ENCODE measurements around the gene SLC22A8. TPM values are rescaled to one million over a fixed set of nuclear protein-coding genes. Genes with fewer than 3 reads are reported as not detected.

Gene SLC22A8
- total and polyA plus RNA-seq, 2 donors (not counting 1 experiment from before 2014, with no cell fraction given): not detected

DNA sequence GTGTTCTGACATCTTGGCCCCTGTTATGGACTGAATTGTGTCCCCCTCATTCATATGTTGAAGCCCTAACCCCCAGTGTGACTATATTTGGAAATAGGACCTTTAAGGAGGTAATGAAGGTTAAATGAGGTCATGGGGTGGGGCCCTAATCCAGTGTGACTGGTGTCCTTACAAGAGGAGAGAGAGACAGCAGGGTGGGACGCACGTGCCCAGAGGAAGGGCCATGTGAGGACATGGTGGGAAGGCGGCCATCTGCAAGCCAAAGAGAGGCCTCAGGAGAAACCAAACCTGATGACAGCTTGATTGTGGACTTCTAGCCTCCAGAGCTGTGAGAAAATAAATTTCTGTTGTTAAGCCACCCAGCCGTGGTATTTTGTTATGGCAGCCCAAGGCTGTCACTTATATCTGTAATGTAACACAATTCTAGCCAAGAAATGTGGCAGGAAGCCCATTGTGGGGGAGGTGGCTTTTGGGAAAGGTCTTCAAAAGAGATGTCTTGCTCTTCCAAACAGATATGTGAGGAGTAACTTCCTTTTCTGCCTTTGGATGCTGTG lies 54.5 kb downstream of the SLC22A8 start:
- no peak overlapping the region for H3K4me3 ChIP-seq (replicated peaks in 1 of 4; ENCODE audit: control extremely low read depth in 1 of 4, insufficient read depth in 1 of 4, low read depth in 3 of 4, low read length in 4 of 4)

DNA sequence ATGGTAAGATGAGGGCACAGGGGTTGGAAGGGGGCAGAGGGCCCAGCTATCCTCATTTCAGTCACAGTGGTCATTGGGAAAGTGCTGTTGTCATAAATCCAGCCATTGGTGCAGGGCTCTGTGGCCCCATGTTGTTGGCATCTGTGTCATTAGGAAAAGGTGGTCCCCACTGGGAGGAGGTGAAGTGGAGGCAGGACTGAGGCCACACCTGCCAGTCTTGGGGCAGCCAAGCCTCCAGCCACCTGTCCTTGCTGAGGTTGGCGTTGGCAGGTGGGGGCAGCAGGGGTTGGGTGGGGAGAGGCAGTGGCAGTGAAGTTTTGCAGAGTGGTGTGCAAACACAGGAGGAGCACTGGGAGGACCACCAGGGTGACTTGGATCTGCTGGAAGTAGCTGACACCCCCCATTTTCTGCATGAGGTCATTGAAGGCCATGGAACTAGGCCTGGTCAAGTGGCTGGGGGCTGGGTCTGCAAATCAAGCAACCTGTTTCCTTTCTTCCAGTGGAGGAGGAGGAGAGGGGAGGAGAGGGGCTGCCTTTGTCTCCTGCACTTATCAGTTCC lies 56.1 kb downstream of the SLC22A8 start:
- Histone ChIP-seq H3K4me1 (ENCODE audit: control insufficient read depth, extremely low read depth, insufficient read depth, low read length) (no peaks in the 10 kb centered on the region), H2AFZ (ENCODE audit: low read length) (no peak overlapping the region), H3K9ac (ENCODE audit: insufficient read depth, low read length) (no peak overlapping the region), H3K79me2 (ENCODE audit: control insufficient read depth, insufficient read depth, low read length) (no peaks in the 10 kb centered on the region), H3K36me3 (ENCODE audit: control insufficient read depth, insufficient read depth, low read length) (no peaks in the 10 kb centered on the region), H4K20me1 (ENCODE audit: control insufficient read depth, extremely low read depth, insufficient read depth, low read length) (no peaks in the 10 kb centered on the region), H3K27me3 (ENCODE audit: control insufficient read depth, insufficient read depth, low read length) (no peaks in the 10 kb centered on the region), H3K4me2 (ENCODE audit: extremely low read depth, insufficient read depth, low read length) (no peak overlapping the region), H3K27ac (ENCODE audit: insufficient read depth, low read length) (no peak overlapping the region), H3K9me3 (ENCODE audit: control insufficient read depth, insufficient read depth, low read depth, low read length) (no peaks in the 10 kb centered on the region), H3K4me3 (replicated peaks in 1 of 4; ENCODE audit: control extremely low read depth in 1 of 4, insufficient read depth in 1 of 4, low read depth in 3 of 4, low read length in 4 of 4) (no peak overlapping the region)
- TF ChIP-seq, protein P1, sequence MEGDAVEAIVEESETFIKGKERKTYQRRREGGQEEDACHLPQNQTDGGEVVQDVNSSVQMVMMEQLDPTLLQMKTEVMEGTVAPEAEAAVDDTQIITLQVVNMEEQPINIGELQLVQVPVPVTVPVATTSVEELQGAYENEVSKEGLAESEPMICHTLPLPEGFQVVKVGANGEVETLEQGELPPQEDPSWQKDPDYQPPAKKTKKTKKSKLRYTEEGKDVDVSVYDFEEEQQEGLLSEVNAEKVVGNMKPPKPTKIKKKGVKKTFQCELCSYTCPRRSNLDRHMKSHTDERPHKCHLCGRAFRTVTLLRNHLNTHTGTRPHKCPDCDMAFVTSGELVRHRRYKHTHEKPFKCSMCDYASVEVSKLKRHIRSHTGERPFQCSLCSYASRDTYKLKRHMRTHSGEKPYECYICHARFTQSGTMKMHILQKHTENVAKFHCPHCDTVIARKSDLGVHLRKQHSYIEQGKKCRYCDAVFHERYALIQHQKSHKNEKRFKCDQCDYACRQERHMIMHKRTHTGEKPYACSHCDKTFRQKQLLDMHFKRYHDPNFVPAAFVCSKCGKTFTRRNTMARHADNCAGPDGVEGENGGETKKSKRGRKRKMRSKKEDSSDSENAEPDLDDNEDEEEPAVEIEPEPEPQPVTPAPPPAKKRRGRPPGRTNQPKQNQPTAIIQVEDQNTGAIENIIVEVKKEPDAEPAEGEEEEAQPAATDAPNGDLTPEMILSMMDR (conservative IDR thresholded peaks at IDR 0.05 in 1 of 2, IDR thresholded peaks at IDR 0.05 in 1 of 2; ENCODE audit: low read depth in 1 of 2, low read length in 2 of 2): no peak
- no peak for TF ChIP-seq EZH2 (IDR thresholded peaks at IDR 0.05; ENCODE audit: low read length, missing control alignments)
- DNase-seq (ENCODE audit: low read depth in 2 of 2): no peak

More for the DNA sequence above, 54.5 kb downstream of the SLC22A8 start:
- TF ChIP-seq, protein P1 (conservative IDR thresholded peaks at IDR 0.05 in 1 of 2, IDR thresholded peaks at IDR 0.05 in 1 of 2; ENCODE audit: low read depth in 1 of 2, low read length in 2 of 2): no peak
- no peak for TF ChIP-seq EZH2 (IDR thresholded peaks at IDR 0.05; ENCODE audit: low read length, missing control alignments)
- Histone ChIP-seq H3K79me2 (ENCODE audit: control insufficient read depth, insufficient read depth, low read length) (no peaks in the 10 kb centered on the region), H3K9me3 (ENCODE audit: control insufficient read depth, insufficient read depth, low read depth, low read length) (no peaks in the 10 kb centered on the region), H2AFZ (ENCODE audit: low read length) (no peak overlapping the region), H3K4me2 (ENCODE audit: extremely low read depth, insufficient read depth, low read length) (no peak overlapping the region), H4K20me1 (ENCODE audit: control insufficient read depth, extremely low read depth, insufficient read depth, low read length) (no peaks in the 10 kb centered on the region), H3K36me3 (ENCODE audit: control insufficient read depth, insufficient read depth, low read length) (no peaks in the 10 kb centered on the region), H3K4me1 (ENCODE audit: control insufficient read depth, extremely low read depth, insufficient read depth, low read length) (no peaks in the 10 kb centered on the region), H3K27me3 (ENCODE audit: control insufficient read depth, insufficient read depth, low read length) (no peaks in the 10 kb centered on the region), H3K9ac (ENCODE audit: insufficient read depth, low read length) (no peak overlapping the region), H3K27ac (ENCODE audit: insufficient read depth, low read length) (no peak overlapping the region)
- DNase-seq (ENCODE audit: low read depth in 2 of 2): no peak

DNA sequence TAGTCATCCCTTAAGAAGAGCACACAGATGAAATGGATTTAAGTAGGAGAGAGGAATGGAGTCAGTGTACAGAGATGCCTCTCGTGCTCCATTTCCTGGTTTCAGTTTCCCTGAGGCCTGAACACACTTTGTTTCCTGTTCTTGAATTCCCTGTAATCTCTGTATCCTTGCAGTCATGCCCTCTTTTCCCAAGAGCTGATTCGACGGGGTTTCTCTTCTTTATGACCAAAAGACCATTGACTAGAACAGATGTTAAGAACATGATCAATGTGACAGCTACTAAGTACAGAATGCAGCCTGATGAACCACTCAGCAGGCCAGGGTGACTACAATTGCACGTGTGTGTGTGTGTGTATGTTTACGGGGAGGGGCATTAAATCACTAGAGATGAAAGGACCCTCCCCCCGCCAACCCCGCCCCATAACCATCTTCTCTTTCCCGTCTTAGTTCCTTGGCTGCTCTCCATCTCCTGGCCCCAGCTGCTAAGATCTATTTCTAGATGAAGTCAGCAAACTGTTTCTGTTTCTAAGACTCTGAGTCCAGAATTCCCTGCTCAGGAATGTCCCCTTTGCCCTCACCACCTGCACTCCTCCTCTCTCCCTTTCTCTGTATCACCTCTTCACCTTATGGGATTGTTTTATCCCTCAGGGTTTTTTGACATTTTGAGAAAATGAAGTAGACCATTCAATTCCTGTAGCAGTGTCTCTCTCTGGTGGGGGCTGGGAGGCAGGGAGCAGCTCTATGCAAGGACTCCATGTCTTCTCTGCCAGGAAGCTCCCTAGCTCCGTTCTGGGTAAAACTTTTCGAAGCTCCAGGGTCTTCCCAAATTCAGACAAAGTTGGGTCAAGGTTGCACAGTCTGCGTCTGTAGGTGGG lies 56.9 kb downstream of the SLC22A8 start:
- H4K20me1 ChIP-seq (ENCODE audit: control insufficient read depth, extremely low read depth, insufficient read depth, low read length): no peaks in the 10 kb centered on the region
- H3K27ac ChIP-seq (ENCODE audit: insufficient read depth, low read length): no peak overlapping the region
- no peak overlapping the region for H3K4me3 ChIP-seq (replicated peaks in 1 of 4; ENCODE audit: control extremely low read depth in 1 of 4, insufficient read depth in 1 of 4, low read depth in 3 of 4, low read length in 4 of 4)
- H3K9me3 ChIP-seq (ENCODE audit: control insufficient read depth, insufficient read depth, low read depth, low read length): no peaks in the 10 kb centered on the region
- no peak overlapping the region for H2AFZ ChIP-seq (ENCODE audit: low read length)
- H3K36me3 ChIP-seq (ENCODE audit: control insufficient read depth, insufficient read depth, low read length): no peaks in the 10 kb centered on the region
- DNase-seq (ENCODE audit: low read depth in 2 of 2): peak in 1 of 2 donors; percentile 43
- no peaks in the 10 kb centered on the region for H3K79me2 ChIP-seq (ENCODE audit: control insufficient read depth, insufficient read depth, low read length)
- H3K27me3 ChIP-seq (ENCODE audit: control insufficient read depth, insufficient read depth, low read length): no peaks in the 10 kb centered on the region
- no peak overlapping the region for H3K4me2 ChIP-seq (ENCODE audit: extremely low read depth, insufficient read depth, low read length)
- H3K9ac ChIP-seq (ENCODE audit: insufficient read depth, low read length): no peak overlapping the region
- TF ChIP-seq, protein P1 (conservative IDR thresholded peaks at IDR 0.05 in 1 of 2, IDR thresholded peaks at IDR 0.05 in 1 of 2; ENCODE audit: low read depth in 1 of 2, low read length in 2 of 2): no peak
- TF ChIP-seq EZH2 (IDR thresholded peaks at IDR 0.05; ENCODE audit: low read length, missing control alignments): no peak
- no peaks in the 10 kb centered on the region for H3K4me1 ChIP-seq (ENCODE audit: control insufficient read depth, extremely low read depth, insufficient read depth, low read length)
